PC-3 (cell line): Measurements from ENCODE around the gene CMKLR1. TPM values are rescaled to one million over a fixed set of nuclear protein-coding genes. Genes with fewer than 3 reads are reported as not detected.

Source experiments
- ATAC-seq: fragments of 200-7000 bp; cut with Tn5 transposase; 2 replicates; pipeline ENCODE4 v1.9.1; 2020; ENCODE audit warnings: mild to moderate bottlenecking, moderate library complexity
- BruUV-seq: library from RNA; stranded (reverse); fragments of 400-500 nt; replicated peaks from 2 replicates; lab custom pipeline; 2021; lab: Mats Ljungman, UMichigan
- CTCF ChIA-PET: fragments of 300-600 bp; sonication (Branson Sonifier 250); formaldehyde crosslinking; loops from one replicate; lab custom pipeline; 2022; ENCODE audit warnings: antibody characterized with exemption; lab: Charles Lee
- POLR2A ChIA-PET: fragments of 300-600 bp; sonication (Branson Sonifier 250); formaldehyde crosslinking; loops from one replicate; lab custom pipeline; 2022; ENCODE audit warnings: antibody characterized with exemption; ENCODE audit not compliant: unreplicated experiment; lab: Charles Lee
- DNase-seq: peaks from one replicate; pipeline ENCODE4 v3.0.0-alpha.2; 2015
- H2AFZ ChIP-seq: fragments of 300-600 bp; sonication (generic); 2 replicates; pipeline ENCODE4 v1.6.0; 2016; ENCODE audit warnings: antibody characterized with exemption, low read length
- H3F3A ChIP-seq: fragments of 300-600 bp; sonication (generic); one replicate; pipeline ENCODE4 v1.6.0; 2017; ENCODE audit warnings: antibody characterized with exemption, low read length, control low read depth, mild to moderate bottlenecking; ENCODE audit not compliant: unreplicated experiment
- H3K27ac ChIP-seq: fragments of 300-600 bp; sonication (generic); 2 replicates; pipeline ENCODE4 v1.5.1; 2016; ENCODE audit warnings: mild to moderate bottlenecking, low read length
- H3K27me3 ChIP-seq: fragments of 300-600 bp; sonication (generic); 2 replicates; pipeline ENCODE4 v1.6.1; 2016; ENCODE audit warnings: low read length, mixed read lengths
- H3K36me3 ChIP-seq: fragments of 300-600 bp; sonication (generic); 2 replicates; pipeline ENCODE4 v1.6.1; 2016; ENCODE audit warnings: low read depth, mixed run types, low read length, mixed read lengths
- H3K4me1 ChIP-seq: fragments of 300-600 bp; sonication (generic); 2 replicates; pipeline ENCODE4 v1.5.1; 2016; ENCODE audit warnings: low read length; ENCODE audit not compliant: insufficient read depth
- H3K4me2 ChIP-seq: fragments of 300-600 bp; sonication (generic); 2 replicates; pipeline ENCODE4 v1.6.0; 2016; ENCODE audit warnings: low read length
- H3K4me3 ChIP-seq: fragments of 300-600 bp; sonication (generic); 2 replicates; pipeline ENCODE4 v1.5.1; 2016; ENCODE audit warnings: mild to moderate bottlenecking, low read length, mixed read lengths
- H3K79me2 ChIP-seq: fragments of 300-600 bp; sonication (generic); 2 replicates; pipeline ENCODE4 v1.6.1; 2017; ENCODE audit warnings: low read length, mixed read lengths
- H3K9ac ChIP-seq: fragments of 300-600 bp; sonication (generic); 2 replicates; pipeline ENCODE4 v1.6.0; 2016; ENCODE audit warnings: mild to moderate bottlenecking, low read length
- H3K9me2 ChIP-seq: fragments of 300-600 bp; sonication (generic); replicated peaks from 2 replicates; pipeline ENCODE4 v1.6.1; 2016; ENCODE audit warnings: mixed run types, low read length, mixed read lengths
- H3K9me3 ChIP-seq: fragments of 300-600 bp; sonication (generic); 2 replicates; pipeline ENCODE4 v1.6.1; 2016; ENCODE audit warnings: low read length, mixed read lengths
- H4K20me1 ChIP-seq: fragments of 300-600 bp; sonication (generic); 2 replicates; pipeline ENCODE4 v1.6.1; 2016; ENCODE audit warnings: low read length, mixed read lengths
- EZH2 ChIP-seq: fragments of 300-600 bp; sonication (generic); IDR thresholded peaks from one replicate; pipeline ENCODE4 v1.6.1; 2017; ENCODE audit warnings: antibody characterized with exemption, mild to moderate bottlenecking, low read length; ENCODE audit not compliant: unreplicated experiment
- EZH2phosphoT487 ChIP-seq: fragments of 300-600 bp; sonication (generic); IDR thresholded peaks from 2 replicates; pipeline ENCODE4 v1.6.1; 2018; ENCODE audit warnings: mild to moderate bottlenecking, antibody characterized with exemption, low read length, borderline replicate concordance
- intact Hi-C: fragments of 100-400 bp; cut with micrococcal nuclease; formaldehyde crosslinking; loops from 2 replicates; pipeline ENCODE4 v1.9.0; 2023
- total RNA-seq: library from RNA; depleted of rRNA; stranded (reverse); fragments of >200 nt; gene quantifications from 2 replicates; pipeline ENCODE4 v1.2.3, GENCODE V29; 2014
- TF ChIP-seq, protein P1 (sequence below): fragments of 300-600 bp; sonication (generic); conservative IDR thresholded peaks from 2 replicates; pipeline ENCODE4 v1.5.1; 2017; ENCODE audit warnings: antibody characterized with exemption, low read depth, mild to moderate bottlenecking, low read length

The CMKLR1 gene
- total RNA-seq, 1 experiment from 2014 or later = not detected

- Histone ChIP-seq H3K9me2 (no peaks in the 10 kb centered on the region), H3F3A (no peaks in the 10 kb centered on the region), H3K4me1 (no peaks in the 10 kb centered on the region), H3K79me2 (no peaks in the 10 kb centered on the region), H3K4me3 (no peak overlapping the region), H3K9ac (no peak overlapping the region), H3K36me3 (no peaks in the 10 kb centered on the region), H2AFZ (no peak overlapping the region), H3K27ac (no peak overlapping the region), H3K27me3 (peaks cover 35% of the 10 kb centered on the region), H4K20me1 (no peaks in the 10 kb centered on the region), H3K4me2 (no peak overlapping the region), H3K9me3 (no peaks in the 10 kb centered on the region)
- intact Hi-C loops = no loop called here
- ATAC-seq = no peak
- no TSS peak for BruUV-seq
- TF ChIP-seq, protein P1, sequence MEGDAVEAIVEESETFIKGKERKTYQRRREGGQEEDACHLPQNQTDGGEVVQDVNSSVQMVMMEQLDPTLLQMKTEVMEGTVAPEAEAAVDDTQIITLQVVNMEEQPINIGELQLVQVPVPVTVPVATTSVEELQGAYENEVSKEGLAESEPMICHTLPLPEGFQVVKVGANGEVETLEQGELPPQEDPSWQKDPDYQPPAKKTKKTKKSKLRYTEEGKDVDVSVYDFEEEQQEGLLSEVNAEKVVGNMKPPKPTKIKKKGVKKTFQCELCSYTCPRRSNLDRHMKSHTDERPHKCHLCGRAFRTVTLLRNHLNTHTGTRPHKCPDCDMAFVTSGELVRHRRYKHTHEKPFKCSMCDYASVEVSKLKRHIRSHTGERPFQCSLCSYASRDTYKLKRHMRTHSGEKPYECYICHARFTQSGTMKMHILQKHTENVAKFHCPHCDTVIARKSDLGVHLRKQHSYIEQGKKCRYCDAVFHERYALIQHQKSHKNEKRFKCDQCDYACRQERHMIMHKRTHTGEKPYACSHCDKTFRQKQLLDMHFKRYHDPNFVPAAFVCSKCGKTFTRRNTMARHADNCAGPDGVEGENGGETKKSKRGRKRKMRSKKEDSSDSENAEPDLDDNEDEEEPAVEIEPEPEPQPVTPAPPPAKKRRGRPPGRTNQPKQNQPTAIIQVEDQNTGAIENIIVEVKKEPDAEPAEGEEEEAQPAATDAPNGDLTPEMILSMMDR = no peak
- no peak for TF ChIP-seq EZH2phosphoT487
- TF ChIP-seq EZH2 = no peak
- CTCF ChIA-PET = no interaction called here
- POLR2A ChIA-PET = no interaction called here
- DNase-seq = no peak
Measured at GRCh38 chr12:108312693-108313189, 26.4 kb downstream of the CMKLR1 start.

- no TSS peak for BruUV-seq
- ChIA-PET CTCF (no interaction called here), POLR2A (no interaction called here)
- Histone ChIP-seq H3K9me2 (no peaks in the 10 kb centered on the region), H3K79me2 (no peaks in the 10 kb centered on the region), H3K4me1 (no peaks in the 10 kb centered on the region), H3K9ac (no peak overlapping the region), H2AFZ (no peak overlapping the region), H3F3A (no peaks in the 10 kb centered on the region), H3K27ac (no peak overlapping the region), H4K20me1 (no peaks in the 10 kb centered on the region), H3K9me3 (no peaks in the 10 kb centered on the region), H3K4me3 (no peak overlapping the region), H3K4me2 (no peak overlapping the region), H3K27me3 (peaks cover 41% of the 10 kb centered on the region), H3K36me3 (no peaks in the 10 kb centered on the region)
- ATAC-seq (no peak), DNase-seq (no peak)
- intact Hi-C loops = no loop called here
- TF ChIP-seq EZH2phosphoT487 (no peak), EZH2 (no peak)
- TF ChIP-seq, protein P1 = no peak
Measured at GRCh38 chr12:108312073-108312659, 26.9 kb downstream of the CMKLR1 start.

GRCh38 chr12:108311605-108312004, 27.5 kb downstream of the CMKLR1 start:
- Histone ChIP-seq H3K79me2 (no peaks in the 10 kb centered on the region), H3K9ac (no peak overlapping the region), H3K4me2 (no peak overlapping the region), H2AFZ (no peak overlapping the region), H3F3A (no peaks in the 10 kb centered on the region), H3K27me3 (peaks cover 46% of the 10 kb centered on the region), H3K4me1 (no peaks in the 10 kb centered on the region), H3K9me3 (no peaks in the 10 kb centered on the region), H3K4me3 (no peak overlapping the region), H3K27ac (no peak overlapping the region), H3K9me2 (no peaks in the 10 kb centered on the region), H3K36me3 (no peaks in the 10 kb centered on the region), H4K20me1 (no peaks in the 10 kb centered on the region)
- ATAC-seq = no peak
- DNase-seq = no peak
- no TSS peak for BruUV-seq
- TF ChIP-seq, protein P1 = no peak
- TF ChIP-seq EZH2 = no peak
- no peak for TF ChIP-seq EZH2phosphoT487
- intact Hi-C loops = no loop called here
- ChIA-PET POLR2A (no interaction called here), CTCF (no interaction called here)
